Activated CD4-positive, alpha-beta T cell treated with anti-CD3 and anti-CD28 coated beads for 1 hour (primary cell): ENCODE measurements around the gene GORASP2.

ENCODE experiments used
- DNase-seq: peaks from one replicate; pipeline ENCODE4 v3.0.0-alpha.2; 2020

GORASP2 gene

DNA sequence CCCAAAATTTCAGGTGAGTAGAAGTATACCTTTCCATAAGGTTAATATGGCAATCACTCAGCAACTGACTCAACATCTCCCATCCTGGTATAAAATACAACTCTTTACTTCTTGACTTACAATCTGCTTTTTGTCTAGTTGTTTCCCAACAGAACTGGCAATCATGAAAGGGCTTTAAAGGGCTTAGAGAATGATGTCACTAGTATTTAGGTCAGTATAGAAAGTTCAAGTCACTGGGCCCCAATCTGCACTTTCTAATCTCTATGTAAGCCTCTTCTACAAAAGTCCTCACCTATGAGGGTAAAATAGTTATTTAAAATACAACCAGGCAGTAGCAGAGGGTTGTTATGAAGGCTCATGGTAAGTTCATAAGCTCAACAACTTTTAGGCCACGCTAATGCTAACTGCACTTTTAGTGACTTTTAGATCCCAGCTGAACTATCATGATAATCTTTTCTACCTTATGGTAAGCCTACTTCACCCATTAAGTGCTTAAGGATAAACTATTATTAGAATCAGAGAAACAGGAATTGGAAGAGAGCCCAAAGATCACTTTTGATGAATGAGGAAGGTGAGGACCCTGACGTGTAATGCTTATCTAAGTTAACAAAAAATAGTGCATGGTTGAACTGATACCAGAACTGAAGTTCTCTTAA, 79.6 kb downstream of the GORASP2 start:
- no peak for DNase-seq

DNA sequence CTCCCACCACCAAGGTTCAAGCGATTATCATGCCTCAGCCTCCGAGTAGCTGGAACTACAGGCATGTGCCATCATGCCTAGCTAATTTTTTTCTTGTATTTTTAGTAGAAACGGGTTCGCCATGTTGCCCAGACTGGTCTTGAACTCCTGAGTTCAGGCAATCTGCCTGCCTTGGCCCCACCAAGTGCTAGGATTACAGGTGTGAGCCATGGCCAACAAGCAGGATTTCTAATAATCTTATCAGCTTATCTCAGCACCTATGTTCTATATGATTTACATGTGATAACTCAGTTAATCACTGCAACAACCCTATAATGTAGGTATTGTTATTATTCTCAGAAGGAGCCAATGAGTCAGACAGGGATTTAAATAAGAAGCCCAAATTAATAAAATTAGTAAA, 80.3 kb downstream of the GORASP2 start:
- DNase-seq: no peak

DNA sequence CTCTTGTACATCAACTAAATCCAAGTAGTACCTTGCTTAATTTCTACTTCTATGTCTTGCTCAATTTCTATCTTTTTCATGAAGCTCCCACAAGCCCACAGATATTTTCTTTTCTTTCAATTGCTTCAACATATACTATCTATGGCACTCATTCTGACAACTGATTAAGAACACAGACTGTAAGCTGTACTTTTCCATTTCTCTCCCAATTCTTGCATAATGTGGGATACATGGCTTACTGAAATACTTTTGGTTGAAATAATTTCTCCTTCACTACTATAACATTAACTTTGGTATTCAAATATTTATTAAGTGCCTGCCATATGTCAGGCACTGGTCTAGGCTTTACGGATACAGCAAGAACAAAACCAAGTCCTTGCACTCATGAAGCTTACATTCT, 84.8 kb downstream of the GORASP2 start:
- no peak for DNase-seq

DNA sequence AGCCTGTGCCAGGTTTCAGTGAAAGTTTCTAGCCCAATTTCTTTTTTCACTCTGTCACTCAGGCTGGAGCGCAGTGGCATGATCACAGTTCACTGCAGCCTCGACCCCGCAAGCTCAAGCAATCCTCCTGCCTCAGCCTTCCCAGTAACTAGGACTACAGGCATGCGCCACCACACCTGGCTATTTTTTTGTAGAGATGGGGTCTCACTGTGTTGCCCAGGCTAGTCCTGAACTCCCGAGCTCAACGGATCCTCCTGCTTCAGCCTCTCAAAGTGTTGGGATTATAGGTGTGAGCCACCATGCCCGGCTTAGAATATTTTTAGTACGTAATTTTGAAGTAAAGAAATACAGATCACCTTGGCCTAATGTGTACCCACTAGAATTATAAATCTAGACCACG, 87.1 kb downstream of the GORASP2 start:
- no peak for DNase-seq
